MM.1S (cell line): Measurements from ENCODE around the gene EXOC3L1.

Experiments used
- EZH2 ChIP-seq: fragments of 300-600 bp; sonication (generic); optimal IDR thresholded peaks from 2 replicates; pipeline ENCODE3; 2017; ENCODE audit warnings: low read depth, mild to moderate bottlenecking, antibody characterized with exemption, low read length, mixed read lengths
- TF ChIP-seq, protein P1 (sequence below): fragments of 300-600 bp; sonication (generic); IDR thresholded peaks from 2 replicates; pipeline ENCODE4 v1.5.1; 2016; ENCODE audit warnings: antibody characterized with exemption, low read length, mixed read lengths

DNA sequence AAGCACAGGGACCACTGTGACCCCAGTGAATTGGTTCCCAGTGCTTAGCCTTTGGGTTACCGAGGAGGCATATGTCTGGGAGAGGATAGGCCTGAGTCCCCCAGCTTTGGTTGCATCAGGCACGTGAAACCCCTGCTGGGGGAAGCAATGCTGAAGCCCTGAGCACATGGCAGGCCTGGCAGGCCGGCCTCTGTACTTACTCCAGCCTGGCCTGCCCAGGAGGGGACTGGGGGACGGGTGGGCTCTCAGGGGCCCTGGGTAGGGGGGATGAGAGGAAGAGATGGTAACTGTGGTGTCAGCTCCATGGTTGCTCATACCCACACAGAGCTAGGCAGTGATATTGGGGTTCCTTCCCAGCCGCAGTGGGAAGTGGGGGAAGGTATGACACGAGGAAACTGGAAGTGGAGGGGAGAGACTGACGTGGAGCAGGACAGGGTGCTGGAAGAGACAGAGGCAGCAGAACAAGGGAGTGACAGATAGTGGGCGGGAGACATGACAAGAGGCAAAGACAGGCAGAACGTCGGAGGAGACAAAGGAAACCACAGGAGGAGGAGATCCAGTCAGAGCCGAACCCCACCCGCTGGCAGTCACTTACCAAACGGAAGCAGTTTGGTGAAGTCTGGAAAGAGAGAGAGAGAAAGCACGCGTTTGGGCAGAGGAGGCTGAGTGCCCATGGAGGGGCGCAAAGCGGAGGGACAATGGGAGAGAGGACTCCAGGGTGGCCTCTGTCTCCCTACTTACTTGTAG lies 46.1 kb upstream of the EXOC3L1 start:
- TF ChIP-seq, protein P1, sequence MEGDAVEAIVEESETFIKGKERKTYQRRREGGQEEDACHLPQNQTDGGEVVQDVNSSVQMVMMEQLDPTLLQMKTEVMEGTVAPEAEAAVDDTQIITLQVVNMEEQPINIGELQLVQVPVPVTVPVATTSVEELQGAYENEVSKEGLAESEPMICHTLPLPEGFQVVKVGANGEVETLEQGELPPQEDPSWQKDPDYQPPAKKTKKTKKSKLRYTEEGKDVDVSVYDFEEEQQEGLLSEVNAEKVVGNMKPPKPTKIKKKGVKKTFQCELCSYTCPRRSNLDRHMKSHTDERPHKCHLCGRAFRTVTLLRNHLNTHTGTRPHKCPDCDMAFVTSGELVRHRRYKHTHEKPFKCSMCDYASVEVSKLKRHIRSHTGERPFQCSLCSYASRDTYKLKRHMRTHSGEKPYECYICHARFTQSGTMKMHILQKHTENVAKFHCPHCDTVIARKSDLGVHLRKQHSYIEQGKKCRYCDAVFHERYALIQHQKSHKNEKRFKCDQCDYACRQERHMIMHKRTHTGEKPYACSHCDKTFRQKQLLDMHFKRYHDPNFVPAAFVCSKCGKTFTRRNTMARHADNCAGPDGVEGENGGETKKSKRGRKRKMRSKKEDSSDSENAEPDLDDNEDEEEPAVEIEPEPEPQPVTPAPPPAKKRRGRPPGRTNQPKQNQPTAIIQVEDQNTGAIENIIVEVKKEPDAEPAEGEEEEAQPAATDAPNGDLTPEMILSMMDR, result no peak
- no peak for TF ChIP-seq EZH2
